CD1c-positive myeloid dendritic cell (primary cell): ENCODE data around the gene EDEM3.
A peak's percentile ranks its signal among the peaks of the same experiment; 100 is the strongest.

ENCODE experiments used
- DNase-seq: peaks from one replicate; pipeline ENCODE4 v3.0.0-alpha.2; 2016; ENCODE audit errors: extremely low spot score

Gene EDEM3

DNA sequence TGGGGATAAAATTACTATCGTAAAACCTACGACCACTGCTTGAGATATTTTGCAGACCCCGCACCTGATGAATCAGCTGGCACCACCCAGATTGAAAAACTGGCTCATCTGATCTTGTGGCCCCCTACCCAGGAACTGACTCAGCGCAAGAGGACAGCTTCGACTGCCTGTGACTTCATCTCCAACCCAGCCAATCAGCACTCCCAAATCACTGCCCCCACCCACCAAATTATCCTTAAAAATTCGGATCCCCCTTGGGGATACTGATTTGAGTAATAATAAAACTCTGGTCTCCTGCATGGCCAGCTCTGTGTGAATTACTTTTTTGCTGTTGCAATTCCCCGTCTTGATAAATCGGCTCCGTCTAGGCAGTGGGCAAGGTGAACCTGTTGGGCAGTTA lies 81.4 kb downstream of the EDEM3 start:
- no peak for DNase-seq

DNA sequence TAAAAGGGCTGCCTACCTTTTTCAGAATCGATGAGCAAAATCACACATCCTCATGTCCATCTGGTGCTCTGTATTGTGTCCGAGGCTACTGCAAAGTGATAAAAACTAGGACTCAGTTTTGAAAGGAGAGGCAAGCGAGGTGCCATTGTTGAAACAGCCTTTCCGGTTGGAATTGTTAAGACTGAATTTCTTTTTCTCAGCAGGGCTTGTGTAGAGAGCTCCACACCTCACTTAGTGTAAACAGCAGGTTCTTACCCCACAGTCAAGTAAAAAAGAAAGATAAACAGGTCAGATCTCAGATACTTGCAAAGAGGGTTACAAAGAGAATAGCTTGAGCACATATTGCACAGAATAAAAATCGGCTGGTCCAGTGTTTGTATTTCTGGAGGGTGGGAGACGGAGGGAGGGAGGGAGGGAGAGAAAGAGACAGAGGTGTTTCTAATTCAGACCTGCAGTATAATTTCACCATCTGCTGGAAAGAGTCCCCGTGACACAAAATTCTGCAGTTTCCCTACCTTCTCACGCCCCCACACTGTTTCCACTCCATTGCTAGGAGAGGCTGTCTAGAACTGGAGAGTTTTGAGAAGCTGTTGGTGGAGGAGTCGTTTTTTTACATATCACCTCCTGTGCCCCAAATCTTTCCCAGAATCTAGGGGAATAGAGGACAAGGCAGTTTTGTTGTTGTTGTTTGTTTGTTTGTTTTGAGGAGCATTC lies 82.5 kb downstream of the EDEM3 start:
- DNase-seq = no peak

DNA sequence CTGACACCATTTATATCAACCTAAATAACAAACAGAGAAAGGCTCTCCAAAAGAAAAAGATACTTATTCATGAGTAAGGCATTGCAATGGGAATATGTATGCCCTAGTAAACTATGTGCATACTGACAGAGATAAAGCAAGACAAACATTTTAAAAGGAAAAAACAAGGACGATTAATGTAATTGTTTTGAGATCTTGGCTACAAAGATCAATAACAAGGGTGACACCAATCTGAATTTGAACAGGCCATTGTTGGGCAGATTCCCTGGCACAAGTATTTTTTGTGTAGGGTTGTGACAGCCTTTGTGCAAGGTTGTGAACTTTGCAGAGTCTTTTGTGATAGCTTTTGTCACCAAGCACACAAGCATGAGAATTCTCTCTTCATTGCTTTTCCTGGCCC lies 85.3 kb downstream of the EDEM3 start:
- no peak for DNase-seq

DNA sequence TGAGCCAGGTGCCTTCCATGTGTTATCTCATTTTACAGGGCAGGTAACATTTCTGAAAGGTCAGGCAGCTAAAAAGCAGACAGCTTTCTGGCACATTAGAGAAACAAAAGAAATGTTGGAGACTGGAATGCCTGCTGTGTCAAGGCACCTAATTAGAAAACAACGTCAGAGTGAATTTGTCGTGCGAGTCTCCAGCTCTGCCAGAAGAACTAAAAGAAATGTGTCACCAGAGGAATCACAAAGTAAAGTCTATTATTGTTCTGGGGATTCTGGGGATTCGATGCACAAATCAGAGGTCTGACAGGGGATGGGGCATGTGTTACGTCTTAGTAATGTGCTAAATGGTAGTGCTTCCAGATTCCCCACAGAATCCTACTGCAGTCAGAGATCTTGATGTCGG lies 89.3 kb downstream of the EDEM3 start:
- no peak for DNase-seq

DNA sequence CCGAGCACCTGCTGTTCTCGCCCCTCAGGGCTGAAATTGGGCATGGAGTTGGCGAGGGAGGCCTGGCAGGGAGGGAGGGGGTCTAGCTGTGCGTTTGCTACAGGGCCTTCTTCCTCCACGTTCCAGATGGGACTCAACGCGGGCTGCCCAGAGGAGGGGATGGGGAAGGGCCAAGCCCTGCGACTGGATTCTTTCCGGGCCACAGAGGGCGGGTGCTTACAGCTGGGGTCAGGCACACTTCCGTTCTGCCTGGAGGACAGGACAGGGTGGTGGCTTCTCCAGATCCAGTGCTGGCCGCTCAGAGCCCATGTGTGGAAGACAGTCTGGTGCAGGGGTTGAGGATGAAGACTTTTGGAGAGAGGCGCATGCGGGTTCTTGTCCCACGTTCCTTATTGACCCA lies 90.0 kb downstream of the EDEM3 start:
- DNase-seq = no peak

DNA sequence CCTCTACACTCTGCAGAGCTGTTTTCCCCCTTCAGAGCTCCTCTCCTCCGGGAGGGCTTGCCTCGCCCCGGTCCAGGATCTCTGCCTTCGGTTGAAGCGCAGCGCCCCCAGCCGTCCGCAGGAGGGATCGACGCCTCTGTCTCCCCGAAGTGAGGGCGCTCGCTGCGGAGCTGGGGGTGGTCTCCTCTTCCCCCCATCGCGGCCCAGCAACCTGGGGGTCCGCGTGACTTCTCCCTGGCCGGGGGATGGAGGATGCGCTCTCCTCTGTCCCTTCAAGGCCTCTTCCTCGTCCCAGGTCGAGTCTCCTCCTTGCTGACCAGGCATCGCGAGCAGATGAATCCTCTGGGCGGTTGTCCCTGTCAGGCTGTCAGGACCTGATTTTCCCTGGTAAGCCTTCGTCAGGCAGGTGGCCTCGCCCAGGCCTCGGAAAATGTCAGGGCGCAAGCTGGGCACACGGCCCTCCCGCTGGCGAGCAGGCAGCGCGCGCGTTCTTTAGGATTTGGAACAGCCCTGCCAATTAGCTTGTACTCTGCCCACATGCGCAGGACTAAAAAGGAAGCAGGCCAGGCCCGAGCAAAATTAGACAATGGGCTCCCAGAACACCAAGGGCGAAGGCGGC lies 90.5 kb downstream of the EDEM3 start:
- peak; percentile 64 for DNase-seq

DNA sequence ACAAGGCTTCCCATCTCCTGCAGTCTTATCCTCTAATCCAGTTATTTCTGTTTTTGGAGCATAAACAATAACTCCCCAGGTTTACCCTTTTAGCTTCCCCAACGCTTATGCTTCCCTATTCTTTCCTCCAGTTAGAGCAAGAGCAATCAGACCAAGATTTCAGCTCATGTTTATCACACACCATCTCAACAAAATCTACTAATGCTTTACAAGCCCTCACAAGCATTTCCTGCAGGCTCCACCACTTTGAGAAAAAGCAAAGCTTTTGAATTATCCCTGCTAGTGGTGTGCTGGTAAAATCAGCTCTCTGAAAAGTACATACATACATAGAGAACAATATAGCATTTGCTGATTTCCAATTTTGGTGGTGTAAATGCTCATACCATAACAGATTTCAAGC lies 92.9 kb downstream of the EDEM3 start:
- DNase-seq = no peak

DNA sequence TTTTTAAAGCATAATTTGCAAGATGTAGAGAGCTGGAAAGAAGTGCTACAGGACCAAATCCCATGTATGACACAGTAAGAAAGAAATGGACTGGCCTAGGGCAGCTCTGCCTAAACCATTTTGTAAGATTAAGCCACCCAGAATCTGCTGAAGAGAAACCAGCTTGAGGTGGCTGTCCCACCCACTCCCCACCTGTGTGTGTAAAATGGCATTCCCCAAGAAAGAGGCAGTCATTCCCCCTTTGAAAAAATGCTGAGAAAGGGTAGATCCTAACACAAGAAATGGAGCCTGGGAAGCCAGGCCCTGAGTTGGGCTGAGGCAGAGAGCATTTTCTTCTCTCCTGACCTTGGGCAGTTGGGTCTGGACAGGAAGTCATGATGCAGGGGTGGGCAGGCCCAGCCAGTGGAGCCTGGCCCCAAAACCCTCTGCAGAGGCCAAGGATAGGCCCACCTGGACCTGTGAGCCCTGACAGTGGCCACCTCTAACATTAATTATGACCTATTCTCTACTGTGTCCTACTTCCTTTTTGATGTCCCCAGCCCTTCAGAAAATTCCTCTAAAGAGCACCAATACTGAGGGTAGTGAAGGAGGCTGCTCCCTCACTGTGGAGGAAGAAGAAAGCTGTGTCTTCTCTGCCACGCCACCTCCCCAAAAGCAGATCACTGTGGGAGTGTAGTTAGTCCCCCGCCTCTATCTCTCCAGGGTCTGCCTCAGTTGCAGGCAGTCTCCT lies 94.0 kb downstream of the EDEM3 start:
- no peak for DNase-seq

DNA sequence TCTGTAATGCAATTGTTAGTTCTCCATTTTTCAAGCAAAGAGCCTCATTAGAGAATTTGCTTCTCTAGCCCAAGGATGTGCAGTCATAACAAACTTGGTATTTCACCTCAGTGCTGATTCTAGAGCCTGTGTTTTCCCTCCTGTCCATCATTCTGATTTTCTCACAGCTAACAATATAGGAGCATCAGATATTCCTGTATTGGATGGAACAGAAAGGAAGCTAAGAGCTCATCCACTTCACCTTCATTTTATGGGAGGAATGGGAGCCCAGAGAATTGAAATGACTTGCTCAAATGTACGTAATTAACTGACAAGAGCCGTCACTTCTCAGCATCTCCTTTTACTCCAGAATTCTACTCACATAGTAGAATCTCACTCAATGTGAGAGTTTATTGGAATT lies 96.6 kb downstream of the EDEM3 start:
- no peak for DNase-seq

DNA sequence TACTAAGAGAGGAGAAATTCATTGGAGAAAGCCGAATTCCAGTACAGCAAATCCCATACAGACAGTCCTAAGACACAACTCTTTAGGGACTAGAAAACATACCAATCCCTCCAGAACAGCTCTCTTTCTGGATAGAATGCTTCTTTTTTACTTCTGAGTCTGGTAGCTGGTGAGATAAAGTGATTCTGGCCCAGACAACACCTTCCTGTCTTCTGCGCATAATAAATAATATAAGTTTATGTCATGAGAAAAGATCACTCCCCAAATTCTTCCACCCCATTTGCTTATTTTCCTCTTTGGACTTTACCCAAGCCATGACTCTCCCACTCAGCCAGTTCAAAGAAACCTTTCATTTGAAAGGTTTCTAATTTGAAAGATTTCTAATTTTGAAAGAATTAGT lies 98.4 kb downstream of the EDEM3 start:
- no peak for DNase-seq

DNA sequence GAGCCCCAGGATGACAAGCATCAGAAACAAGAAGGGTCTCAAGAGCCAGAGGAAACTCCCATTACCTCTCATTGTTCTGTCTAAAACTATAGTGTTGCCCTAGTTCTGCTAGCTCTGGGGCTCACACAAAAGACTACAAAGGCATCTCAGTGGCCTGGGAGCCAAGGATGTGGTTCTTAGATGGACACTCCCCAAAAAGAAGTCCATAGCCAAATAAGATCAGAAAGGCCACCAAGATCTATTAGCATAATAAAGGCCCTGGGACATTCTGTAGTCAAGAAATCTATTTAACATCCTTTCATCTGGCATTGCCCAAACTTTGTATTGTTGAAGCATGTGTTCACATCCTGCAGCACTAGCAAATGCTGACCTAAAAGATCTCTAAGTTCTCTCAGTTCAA lies 99.5 kb downstream of the EDEM3 start:
- DNase-seq = no peak

DNA sequence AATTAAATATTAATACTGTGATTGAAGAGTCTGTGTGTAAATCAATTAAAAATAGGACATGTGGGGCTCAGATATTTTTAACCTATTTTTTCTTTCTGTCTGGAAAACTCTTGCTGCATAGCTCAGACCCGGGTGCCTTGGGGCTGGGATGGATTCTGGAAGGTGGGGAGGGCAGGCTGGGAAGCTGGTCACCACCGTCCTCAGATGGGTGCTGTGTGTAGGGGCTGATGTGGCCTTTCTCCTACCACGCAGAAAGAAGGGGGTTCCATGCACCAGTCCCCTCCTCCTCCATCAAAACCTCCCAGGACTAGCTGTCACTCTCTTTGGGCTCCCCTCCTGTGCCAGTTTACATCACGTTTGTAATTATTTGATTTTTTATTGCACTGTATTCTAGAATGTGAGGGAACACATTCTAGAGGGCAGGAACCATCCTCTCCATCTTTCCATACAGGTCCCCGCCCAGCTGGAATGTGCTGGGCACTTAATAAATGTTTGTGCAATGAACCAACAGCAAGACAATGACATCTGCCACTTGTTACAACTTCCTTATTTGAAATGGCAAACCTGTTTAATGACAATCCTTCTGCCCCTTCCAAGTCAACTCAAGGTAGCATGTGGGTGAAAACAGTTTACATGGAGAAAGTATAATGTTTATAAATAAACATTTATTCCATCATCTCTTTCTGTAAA lies 104.3 kb downstream of the EDEM3 start:
- DNase-seq = no peak

DNA sequence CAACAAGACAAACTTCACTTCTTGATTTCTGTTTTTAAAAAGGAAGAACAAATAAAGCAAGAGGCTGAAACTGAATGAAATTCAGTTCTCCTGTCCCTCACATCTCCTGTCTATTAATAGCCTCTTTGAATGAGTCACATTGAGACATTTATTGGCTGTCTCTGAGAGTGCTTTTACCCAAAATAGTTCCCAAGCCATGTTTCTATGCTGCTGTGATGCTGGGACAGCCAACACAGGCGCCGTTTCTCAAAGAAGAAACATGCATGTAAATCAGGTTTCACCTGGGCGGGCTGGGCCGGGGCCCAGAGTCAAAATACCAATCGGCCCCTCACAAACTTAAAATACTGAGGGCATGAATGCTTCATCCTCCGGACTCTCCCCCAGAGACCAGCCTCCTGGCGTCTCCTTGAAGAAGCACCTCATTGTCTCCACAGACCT lies 105.2 kb downstream of the EDEM3 start:
- DNase-seq = peak; percentile 12

DNA sequence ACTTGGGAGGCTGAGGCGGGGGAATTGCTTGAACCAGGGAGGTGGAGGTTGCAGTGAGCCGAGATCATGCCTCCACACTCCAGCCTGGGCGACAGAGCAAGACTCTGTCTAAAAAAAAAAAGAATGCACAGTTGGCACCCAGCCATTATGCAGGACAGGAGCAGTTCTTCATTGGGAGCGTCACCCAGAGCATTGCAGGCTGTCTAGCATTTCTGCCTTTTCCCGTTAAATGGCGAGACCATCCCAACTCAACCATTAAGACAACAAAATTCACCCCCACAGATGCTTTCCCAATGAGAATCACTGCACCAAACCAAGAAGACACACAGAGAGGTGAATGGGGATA lies 105.8 kb downstream of the EDEM3 start:
- DNase-seq = no peak

DNA sequence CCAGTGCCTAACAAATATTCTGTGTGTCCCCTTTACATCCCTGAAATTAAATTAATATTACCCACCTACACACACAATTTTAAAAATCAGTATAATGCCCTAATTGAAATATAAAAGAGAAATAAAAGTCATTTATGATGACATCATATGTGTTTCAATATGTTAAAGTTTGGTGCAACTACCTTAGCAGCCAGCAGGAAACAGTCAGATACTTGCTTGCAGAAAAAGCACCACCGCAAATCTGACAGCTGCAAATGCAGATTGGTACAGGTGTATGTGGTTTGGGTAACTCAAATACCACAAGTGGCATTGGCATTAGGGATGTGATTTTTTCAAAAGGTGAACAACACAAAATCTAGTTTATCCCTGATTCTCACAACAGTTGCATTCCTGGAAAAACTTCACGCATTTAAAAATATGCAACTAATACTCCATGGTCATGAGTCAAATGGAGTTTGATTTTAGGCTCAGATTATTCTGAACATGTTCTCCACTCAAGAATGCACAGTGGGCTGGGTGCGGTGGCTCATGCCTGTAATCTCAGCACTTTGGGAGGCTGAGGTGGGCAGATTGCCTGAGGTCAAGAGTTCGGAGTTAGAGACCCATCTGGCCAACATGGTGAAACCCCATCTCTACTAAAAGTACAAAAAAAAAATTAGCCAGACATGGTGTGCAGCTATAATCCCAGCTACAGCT lies 106.3 kb downstream of the EDEM3 start:
- no peak for DNase-seq

DNA sequence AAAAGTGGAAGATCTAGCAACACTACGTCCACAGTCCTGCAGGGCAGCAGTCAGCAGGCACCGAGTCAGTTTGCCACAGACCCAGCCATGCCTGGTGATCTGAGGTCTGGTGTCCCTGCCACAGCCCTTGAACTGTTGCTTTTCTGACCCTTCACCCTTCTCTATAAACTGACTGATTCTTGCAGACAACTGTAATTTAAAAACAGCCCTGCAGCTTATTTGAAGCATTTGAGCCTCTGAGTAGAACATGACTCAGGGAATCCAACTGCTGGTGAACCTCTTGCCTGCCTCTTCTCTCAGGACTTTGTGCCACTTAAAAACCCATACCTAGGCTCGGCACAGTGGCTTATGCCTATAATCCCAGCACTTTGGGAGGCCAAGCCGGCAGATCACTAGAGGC lies 107.2 kb downstream of the EDEM3 start:
- DNase-seq = no peak

DNA sequence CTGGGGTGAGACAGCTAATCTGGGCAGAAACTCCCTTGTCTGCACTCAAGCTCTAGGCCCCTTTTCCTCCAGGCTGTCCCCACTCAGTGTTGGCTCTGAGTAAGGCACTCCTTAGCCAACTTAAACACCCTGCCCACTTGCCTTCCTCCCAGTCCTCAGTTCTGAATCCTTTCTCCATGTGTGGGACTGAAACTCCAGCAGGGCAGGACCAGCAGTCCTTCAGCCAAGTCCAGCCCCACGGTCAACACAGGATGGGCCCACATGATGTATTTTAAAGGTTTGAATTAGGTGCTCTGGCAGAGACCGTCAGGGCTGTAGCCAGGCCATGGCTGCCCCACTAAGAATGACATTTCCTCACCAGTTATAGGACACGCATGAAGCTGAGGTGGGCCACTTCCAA lies 107.8 kb downstream of the EDEM3 start:
- DNase-seq = no peak

DNA sequence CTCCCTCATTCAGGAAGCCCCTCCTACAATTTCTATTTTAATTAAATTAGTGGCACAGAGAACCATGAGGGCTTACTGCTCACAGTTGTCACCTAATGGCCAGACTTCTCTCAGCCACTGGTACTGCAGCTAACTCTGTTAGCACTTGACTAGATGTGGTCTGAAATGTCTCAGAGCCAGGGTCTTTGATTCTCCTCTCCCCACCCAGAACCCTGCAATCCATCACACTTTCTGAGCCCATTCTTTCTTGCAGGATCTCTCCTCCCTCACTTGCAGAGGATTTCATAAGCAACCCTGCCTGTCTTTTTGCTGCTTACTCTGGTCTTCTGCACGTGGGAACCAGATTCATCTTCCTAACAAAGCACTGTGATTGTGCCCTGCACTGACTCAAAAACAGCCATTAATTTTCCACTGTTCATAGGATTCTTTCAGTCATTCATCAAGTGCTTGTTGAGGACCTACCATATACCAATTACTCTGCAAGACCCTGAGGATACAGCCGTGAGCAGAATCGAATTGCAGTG lies 108.4 kb downstream of the EDEM3 start:
- no peak for DNase-seq

DNA sequence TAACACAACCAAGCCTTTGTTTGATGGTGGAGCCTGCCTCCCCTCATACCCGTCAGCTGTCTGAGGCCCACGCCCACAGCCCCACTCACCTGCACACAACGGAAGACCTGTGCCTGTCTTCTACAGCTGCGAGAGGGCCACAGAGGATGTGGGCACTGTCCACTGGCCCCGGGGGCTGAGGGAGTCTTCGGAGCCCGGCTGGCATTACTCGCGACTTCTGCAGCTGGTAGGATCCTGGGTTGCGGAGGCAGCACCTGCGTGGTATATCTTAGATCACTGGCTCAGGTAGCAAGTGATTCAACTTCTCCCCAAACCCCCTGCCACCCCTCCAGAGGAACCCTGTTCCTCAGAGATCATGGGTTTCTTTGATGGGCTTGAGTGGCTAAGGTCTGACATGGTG lies 109.9 kb downstream of the EDEM3 start:
- no peak for DNase-seq

DNA sequence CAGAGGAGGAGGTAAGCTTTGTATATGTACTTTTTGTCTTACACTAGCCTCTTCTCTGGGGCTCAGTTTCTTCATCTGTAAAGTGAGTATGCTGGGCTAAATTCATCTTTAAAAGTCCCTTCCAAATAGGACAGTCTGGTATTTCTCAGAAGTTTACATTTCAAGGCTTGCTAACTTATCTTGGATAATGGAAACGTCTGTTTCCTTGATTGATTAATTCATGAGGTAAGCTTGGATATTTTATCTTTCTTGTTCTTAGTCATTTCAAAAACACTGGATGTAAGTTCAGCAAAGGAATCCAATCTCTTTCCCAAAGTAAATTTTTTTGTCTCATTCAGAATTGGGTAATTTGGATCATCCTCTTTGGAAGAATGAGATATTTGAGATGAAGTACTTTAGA lies 111.0 kb downstream of the EDEM3 start:
- DNase-seq = no peak

DNA sequence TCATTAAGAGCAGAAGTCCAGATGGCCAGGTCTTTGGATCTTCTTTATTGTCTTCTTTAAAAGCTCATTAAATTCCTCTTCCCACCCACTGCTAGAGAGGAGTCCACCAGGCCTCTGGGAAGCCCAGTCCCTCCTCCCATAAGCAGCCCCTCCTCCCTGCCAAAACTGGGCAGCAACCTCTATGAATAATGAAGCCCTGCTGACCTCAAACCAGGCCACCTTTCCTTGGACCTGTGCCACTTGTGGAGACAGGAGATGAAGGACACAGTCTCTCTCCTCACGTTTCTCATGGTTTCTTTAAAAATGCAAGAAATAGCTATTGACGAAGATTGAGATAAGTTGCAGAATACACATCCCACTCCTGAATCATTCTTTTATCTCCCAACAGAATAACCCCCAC lies 112.8 kb downstream of the EDEM3 start:
- no peak for DNase-seq

DNA sequence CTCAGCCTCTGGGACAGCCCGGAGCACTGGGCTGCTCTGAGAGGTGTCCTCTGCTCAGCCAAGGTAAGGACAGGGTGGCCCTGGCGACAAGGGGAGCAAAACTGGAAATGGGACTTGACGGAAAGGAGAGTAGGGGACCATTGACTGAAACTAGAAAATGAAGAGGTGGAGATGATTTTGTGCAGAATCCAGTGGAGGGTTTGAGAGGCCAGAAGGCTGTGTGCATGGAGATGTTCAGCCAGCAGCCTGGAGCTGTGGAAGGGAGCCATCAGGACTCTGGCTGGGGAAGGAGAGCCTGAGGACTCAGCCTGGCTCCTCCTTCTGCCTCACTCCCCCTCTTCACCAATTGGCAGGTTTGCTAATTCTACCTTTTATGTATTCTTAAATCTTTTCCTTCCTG lies 114.2 kb downstream of the EDEM3 start:
- no peak for DNase-seq
